Upper lobe of left lung (tissue), 4 donors: ENCODE measurements around the gene ARF3.
A peak's percentile ranks its signal among the peaks of the same experiment; 100 is the strongest.

Experiments
- POLR2A ChIP-seq, 4 donors: fragments of 450-650 bp; IDR thresholded peaks; one replicate each; pipeline ENCODE4 v1.5.1; 2016 to 2017; ENCODE audit warnings: antibody characterized with exemption in 4 of 4, mild to moderate bottlenecking in 2 of 4
- TF ChIP-seq, protein P1 (sequence below), 6 experiments: fragments of 450-650 bp in 4 of 6; fragments of 200-600 bp in 2 of 6; sonication (generic) in 2 of 6; IDR thresholded peaks; one replicate each; pipeline ENCODE4 v1.5.1; 2016 to 2019; ENCODE audit warnings: antibody characterized with exemption in 6 of 6

- TF ChIP-seq, protein P1, sequence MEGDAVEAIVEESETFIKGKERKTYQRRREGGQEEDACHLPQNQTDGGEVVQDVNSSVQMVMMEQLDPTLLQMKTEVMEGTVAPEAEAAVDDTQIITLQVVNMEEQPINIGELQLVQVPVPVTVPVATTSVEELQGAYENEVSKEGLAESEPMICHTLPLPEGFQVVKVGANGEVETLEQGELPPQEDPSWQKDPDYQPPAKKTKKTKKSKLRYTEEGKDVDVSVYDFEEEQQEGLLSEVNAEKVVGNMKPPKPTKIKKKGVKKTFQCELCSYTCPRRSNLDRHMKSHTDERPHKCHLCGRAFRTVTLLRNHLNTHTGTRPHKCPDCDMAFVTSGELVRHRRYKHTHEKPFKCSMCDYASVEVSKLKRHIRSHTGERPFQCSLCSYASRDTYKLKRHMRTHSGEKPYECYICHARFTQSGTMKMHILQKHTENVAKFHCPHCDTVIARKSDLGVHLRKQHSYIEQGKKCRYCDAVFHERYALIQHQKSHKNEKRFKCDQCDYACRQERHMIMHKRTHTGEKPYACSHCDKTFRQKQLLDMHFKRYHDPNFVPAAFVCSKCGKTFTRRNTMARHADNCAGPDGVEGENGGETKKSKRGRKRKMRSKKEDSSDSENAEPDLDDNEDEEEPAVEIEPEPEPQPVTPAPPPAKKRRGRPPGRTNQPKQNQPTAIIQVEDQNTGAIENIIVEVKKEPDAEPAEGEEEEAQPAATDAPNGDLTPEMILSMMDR (IDR thresholded peaks at IDR 0.05): peak in 5 of 6 experiments; percentile 21 to 49 (median 44)
- no peak for TF ChIP-seq POLR2A (IDR thresholded peaks at IDR 0.05)
Observed at GRCh38 chr12:48903982-48904411, 53.3 kb downstream of the ARF3 start.
